ENCODE data around the gene SLC35F3. TPM values are rescaled to one million over a fixed set of nuclear protein-coding genes. Genes with fewer than 3 reads are reported as not detected.

SLC35F3 gene
- total and polyA plus RNA-seq, 8 donors, result 1.4 to 7.1 (median 2.5) TPM

GRCh38 chr1:234316937-234317336 is 412.5 kb downstream of the SLC35F3 start:
- no peak for TF ChIP-seq CTCF (IDR thresholded peaks at IDR 0.05)
- DNase-seq (no peak), ATAC-seq (no peak), FAIRE-seq (no peak)
- H3K27me3 ChIP-seq, result no peaks in the 10 kb centered on the region
- no peak overlapping the region for H3K4me3 ChIP-seq
- no peaks in the 10 kb centered on the region for H3K4me1 ChIP-seq
- H3K36me3 ChIP-seq, result no peaks in the 10 kb centered on the region
- intact Hi-C loops (cut with DNase I), result loop anchor here in 1 of 3 donors (10.0 kb wide), 1 partner anchor 102 kb away; no protein-coding TSS in a partner anchor
- H3K27ac ChIP-seq, result no peak overlapping the region
- no peaks in the 10 kb centered on the region for H3K9me3 ChIP-seq
- WGBS, 2 donors, result 68 to 73% methylated on average over 6 of the region's 6 CpGs

- FAIRE-seq, result no peak
- no peak for TF ChIP-seq CTCF (IDR thresholded peaks at IDR 0.05)
- intact Hi-C loops (cut with DNase I), result loop anchor here in 1 of 3 donors (10.0 kb wide), 2 partner anchors 105 to 155 kb away; no protein-coding TSS in a partner anchor
Observed at GRCh38 chr1:234320069-234320468, 415.6 kb downstream of the SLC35F3 start.

GRCh38 chr1:234320549-234320948 is 416.1 kb downstream of the SLC35F3 start:
- Histone ChIP-seq H3K27me3 (no peaks in the 10 kb centered on the region), H3K36me3 (no peaks in the 10 kb centered on the region), H3K4me3 (no peak overlapping the region), H3K27ac (no peak overlapping the region), H3K9me3 (no peaks in the 10 kb centered on the region), H3K4me1 (no peaks in the 10 kb centered on the region)
- intact Hi-C loops (cut with DNase I), result loop anchor here in 1 of 3 donors (10.0 kb wide), 2 partner anchors 106 to 156 kb away; no protein-coding TSS in a partner anchor
- ATAC-seq (no peak), FAIRE-seq (no peak), DNase-seq (no peak)
- WGBS, 2 donors, result 65 to 71% methylated on average over 8 of the region's 8 CpGs
- no peak for TF ChIP-seq CTCF (IDR thresholded peaks at IDR 0.05)

More at GRCh38 chr1:234320069-234320468, 415.6 kb downstream of the SLC35F3 start:
- Histone ChIP-seq H3K27ac (no peak overlapping the region), H3K9me3 (no peaks in the 10 kb centered on the region), H3K27me3 (no peaks in the 10 kb centered on the region), H3K36me3 (no peaks in the 10 kb centered on the region), H3K4me1 (no peaks in the 10 kb centered on the region), H3K4me3 (no peak overlapping the region)
- no peak for DNase-seq
- WGBS, 2 donors, result 76 to 85% methylated on average over 5 of the region's 5 CpGs
- no peak for ATAC-seq

- no peak for FAIRE-seq
- Histone ChIP-seq H3K4me1 (no peaks in the 10 kb centered on the region), H3K36me3 (no peaks in the 10 kb centered on the region), H3K9me3 (no peaks in the 10 kb centered on the region), H3K27me3 (no peaks in the 10 kb centered on the region), H3K4me3 (no peak overlapping the region), H3K27ac (no peak overlapping the region)
- 79 to 86% methylated on average over 6 of the region's 6 CpGs for WGBS, 2 donors
- no peak for DNase-seq
- TF ChIP-seq CTCF (IDR thresholded peaks at IDR 0.05), result no peak
- intact Hi-C loops (cut with DNase I), result loop anchor here in 1 of 3 donors (10.0 kb wide), 2 partner anchors 106 to 156 kb away; no protein-coding TSS in a partner anchor
- ATAC-seq, result no peak
Observed at GRCh38 chr1:234321231-234321630, 416.8 kb downstream of the SLC35F3 start.

GRCh38 chr1:234322097-234322496 is 417.6 kb downstream of the SLC35F3 start:
- ATAC-seq, result no peak
- intact Hi-C loops (cut with DNase I), result loop anchor here in 1 of 3 donors (10.0 kb wide), 2 partner anchors 107 to 157 kb away; no protein-coding TSS in a partner anchor
- Histone ChIP-seq H3K4me1 (peaks cover 0 to 2% (median 0%) of the 10 kb centered on the region in 3 donors), H3K27me3 (no peaks in the 10 kb centered on the region), H3K9me3 (no peaks in the 10 kb centered on the region), H3K27ac (no peak overlapping the region), H3K4me3 (no peak overlapping the region), H3K36me3 (no peaks in the 10 kb centered on the region)
- FAIRE-seq, result no peak
- WGBS, 2 donors, result 82 to 85% methylated on average over 3 of the region's 3 CpGs
- DNase-seq, result no peak
- TF ChIP-seq CTCF (IDR thresholded peaks at IDR 0.05), result no peak
